A673 (cell line): ENCODE data around the gene SFXN1. TPM values are rescaled to one million over a fixed set of nuclear protein-coding genes. Genes with fewer than 3 reads are reported as not detected.
"Not testable (repeated sequence)": the region's sequence is repeated elsewhere in the genome, so short reads cannot be mapped to it uniquely, and the experiment has no call there.

ENCODE experiments used
- BruUV-seq: library from RNA; stranded (reverse); fragments of 400-500 nt; replicated peaks from 2 replicates; lab custom pipeline; 2021; lab: Mats Ljungman, UMichigan
- CTCF ChIA-PET: fragments of 300-600 bp; sonication (Branson Sonifier 250); formaldehyde crosslinking; loops from one replicate; lab custom pipeline; 2022; ENCODE audit warnings: antibody characterized with exemption; lab: Charles Lee
- POLR2A ChIA-PET: fragments of 300-600 bp; sonication (Branson Sonifier 250); formaldehyde crosslinking; loops from one replicate; lab custom pipeline; 2022; ENCODE audit warnings: antibody characterized with exemption; ENCODE audit not compliant: low non-redundant PET; lab: Charles Lee
- DNase-seq: peaks from one replicate; pipeline ENCODE4 v3.0.0-alpha.2; 2015; ENCODE audit warnings: low spot score
- H3K27ac ChIP-seq: fragments of 200-600 bp; sonication (generic); 2 replicates; pipeline ENCODE4 v1.5.1; 2016; ENCODE audit warnings: mixed run types, low read depth, mild to moderate bottlenecking, mixed read lengths, antibody characterized with exemption, low read length; ENCODE audit not compliant: poor library complexity, severe bottlenecking
- H3K27me3 ChIP-seq: fragments of 200-600 bp; sonication (generic); replicated peaks from 2 replicates; pipeline ENCODE4 v1.6.1; 2017; ENCODE audit warnings: mixed run types, low read depth, mild to moderate bottlenecking, mixed read lengths, antibody characterized with exemption, low read length; ENCODE audit not compliant: insufficient read depth, poor library complexity
- H3K36me3 ChIP-seq: fragments of 200-600 bp; sonication (generic); 2 replicates; pipeline ENCODE4 v1.6.1; 2016; ENCODE audit warnings: mixed run types, mild to moderate bottlenecking, mixed read lengths, antibody characterized with exemption, low read length; ENCODE audit not compliant: insufficient read depth, poor library complexity, severe bottlenecking
- H3K4me1 ChIP-seq: fragments of 200-600 bp; sonication (generic); 2 replicates; pipeline ENCODE4 v1.6.1; 2017; ENCODE audit warnings: mixed run types, mild to moderate bottlenecking, mixed read lengths, antibody characterized with exemption, low read length; ENCODE audit not compliant: insufficient read depth, poor library complexity, severe bottlenecking
- H3K4me3 ChIP-seq: fragments of 200-600 bp; sonication (generic); 2 replicates; pipeline ENCODE4 v1.5.1; 2016; ENCODE audit warnings: low read depth, mixed run types, mild to moderate bottlenecking, mixed read lengths, low read length; ENCODE audit not compliant: poor library complexity, severe bottlenecking
- H3K9me3 ChIP-seq: fragments of 200-600 bp; sonication (generic); 2 replicates; pipeline ENCODE4 v1.6.1; 2016; ENCODE audit warnings: mixed run types, low read depth, mild to moderate bottlenecking, mixed read lengths, antibody characterized with exemption, low read length; ENCODE audit not compliant: poor library complexity, severe bottlenecking
- EZH2 ChIP-seq: fragments of 200-600 bp; sonication (generic); IDR thresholded peaks from 2 replicates; pipeline ENCODE4 v1.6.1; 2017; ENCODE audit warnings: borderline replicate concordance, low read depth, mild to moderate bottlenecking, mixed read lengths, antibody characterized with exemption, low read length; ENCODE audit not compliant: poor library complexity, severe bottlenecking
- intact Hi-C: fragments of 100-400 bp; cut with micrococcal nuclease; formaldehyde crosslinking; loops from one replicate; pipeline ENCODE4 v1.10.0; 2022; ENCODE audit not compliant: unreplicated experiment
- total RNA-seq: library from RNA; stranded (reverse); gene quantifications from 2 replicates; pipeline ENCODE4 v1.2.3, GENCODE V29; 2021
- TF ChIP-seq, protein P1 (sequence below): fragments of 300-800, 200-600 bp; sonication (generic); conservative IDR thresholded peaks from 2 replicates; pipeline ENCODE4 v1.5.1; 2017; ENCODE audit warnings: low read depth, mild to moderate bottlenecking, antibody characterized with exemption, low read length, moderate library complexity, mixed read lengths

SFXN1 gene
- total RNA-seq, 1 experiment from 2014 or later, result 108 TPM

DNA sequence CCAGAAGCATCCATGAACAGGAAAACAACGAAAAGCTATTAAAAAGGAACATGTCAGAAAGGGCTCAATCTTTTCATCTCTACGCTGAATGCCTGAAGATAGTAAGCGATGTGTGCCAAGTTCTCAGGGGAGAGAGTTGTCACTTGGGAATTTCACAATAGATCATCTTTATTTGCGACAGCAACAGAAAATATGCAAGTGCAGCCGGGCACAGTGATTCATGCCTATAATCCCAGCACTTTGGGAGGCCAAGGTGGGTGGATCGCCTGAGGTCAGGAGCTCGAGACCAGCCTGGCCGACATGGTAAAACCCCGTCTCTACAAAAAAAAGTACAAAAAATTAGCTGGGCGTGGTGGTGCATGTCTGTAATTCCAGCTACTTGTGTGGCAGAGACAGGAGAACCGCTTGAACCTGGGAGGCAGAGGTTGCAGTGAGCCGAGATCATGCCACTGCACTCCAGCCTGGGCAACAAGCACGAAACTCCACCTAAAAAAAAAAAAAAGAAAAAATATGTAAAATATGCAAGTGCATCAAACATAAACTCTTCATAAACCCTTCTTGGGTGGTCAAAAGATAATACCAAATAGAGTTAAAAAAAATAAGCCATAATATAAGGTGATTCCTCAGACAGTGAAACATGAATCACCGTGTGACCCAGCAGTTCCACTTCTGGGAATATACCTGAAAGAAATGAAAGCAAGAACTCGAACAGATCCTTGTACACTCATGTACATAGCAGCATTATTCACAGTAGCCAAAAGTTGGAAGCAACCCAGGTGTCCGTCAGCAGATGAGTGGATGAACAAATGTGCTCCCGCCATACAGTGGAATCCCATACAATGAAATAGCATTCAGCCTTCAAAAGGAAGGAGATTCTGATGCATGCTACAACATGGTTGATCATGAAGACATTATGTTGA is 16.2 kb downstream of the SFXN1 start:
- Histone ChIP-seq H3K4me3 (no peak overlapping the region), H3K27ac (no peak overlapping the region), H3K36me3 (peaks cover 38% of the 10 kb centered on the region), H3K4me1 (peaks cover 13% of the 10 kb centered on the region), H3K27me3 (no peaks in the 10 kb centered on the region), H3K9me3 (no peaks in the 10 kb centered on the region)
- peak; percentile 61 for DNase-seq
- ChIA-PET POLR2A (no interaction called here), CTCF (interaction anchor here (0.7 kb wide), 1 partner anchor 554 kb away, joined by 4 read pairs; no protein-coding TSS in a partner anchor)
- TF ChIP-seq EZH2, result no peak
- TF ChIP-seq, protein P1, sequence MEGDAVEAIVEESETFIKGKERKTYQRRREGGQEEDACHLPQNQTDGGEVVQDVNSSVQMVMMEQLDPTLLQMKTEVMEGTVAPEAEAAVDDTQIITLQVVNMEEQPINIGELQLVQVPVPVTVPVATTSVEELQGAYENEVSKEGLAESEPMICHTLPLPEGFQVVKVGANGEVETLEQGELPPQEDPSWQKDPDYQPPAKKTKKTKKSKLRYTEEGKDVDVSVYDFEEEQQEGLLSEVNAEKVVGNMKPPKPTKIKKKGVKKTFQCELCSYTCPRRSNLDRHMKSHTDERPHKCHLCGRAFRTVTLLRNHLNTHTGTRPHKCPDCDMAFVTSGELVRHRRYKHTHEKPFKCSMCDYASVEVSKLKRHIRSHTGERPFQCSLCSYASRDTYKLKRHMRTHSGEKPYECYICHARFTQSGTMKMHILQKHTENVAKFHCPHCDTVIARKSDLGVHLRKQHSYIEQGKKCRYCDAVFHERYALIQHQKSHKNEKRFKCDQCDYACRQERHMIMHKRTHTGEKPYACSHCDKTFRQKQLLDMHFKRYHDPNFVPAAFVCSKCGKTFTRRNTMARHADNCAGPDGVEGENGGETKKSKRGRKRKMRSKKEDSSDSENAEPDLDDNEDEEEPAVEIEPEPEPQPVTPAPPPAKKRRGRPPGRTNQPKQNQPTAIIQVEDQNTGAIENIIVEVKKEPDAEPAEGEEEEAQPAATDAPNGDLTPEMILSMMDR, result no peak
- TSS peak; percentile 8 for BruUV-seq
- intact Hi-C loops, result no loop called here

DNA sequence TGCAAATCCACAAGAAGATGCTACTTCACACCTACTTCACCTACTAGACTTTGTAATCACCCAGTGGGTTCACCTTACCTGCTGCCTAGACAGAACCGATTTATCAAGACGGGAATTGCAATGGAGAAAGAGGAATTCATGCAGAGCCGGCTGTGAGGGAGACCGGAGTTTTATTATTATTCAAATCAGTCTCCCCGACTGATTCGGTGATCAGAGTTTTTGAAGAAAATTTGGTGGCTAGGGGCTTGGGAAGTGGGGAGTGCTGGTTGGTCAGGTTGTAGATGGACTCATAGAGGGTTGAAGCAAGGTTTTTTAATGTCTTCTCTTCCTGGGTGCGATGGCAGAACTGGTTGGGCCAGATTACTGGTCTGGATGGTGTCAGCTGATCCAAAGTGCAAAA is 23.4 kb downstream of the SFXN1 start:
- CTCF ChIA-PET, result no interaction called here
- Histone ChIP-seq H3K27ac (no peak overlapping the region), H3K9me3 (no peaks in the 10 kb centered on the region), H3K36me3 (peaks cover 12% of the 10 kb centered on the region), H3K27me3 (no peaks in the 10 kb centered on the region), H3K4me3 (no peak overlapping the region), H3K4me1 (peaks cover 4% of the 10 kb centered on the region)
- no peak for DNase-seq
- intact Hi-C loops, result no loop called here
- BruUV-seq, result no TSS peak
- POLR2A ChIA-PET, result no interaction called here
- TF ChIP-seq, protein P1, result no peak
- no peak for TF ChIP-seq EZH2

DNA sequence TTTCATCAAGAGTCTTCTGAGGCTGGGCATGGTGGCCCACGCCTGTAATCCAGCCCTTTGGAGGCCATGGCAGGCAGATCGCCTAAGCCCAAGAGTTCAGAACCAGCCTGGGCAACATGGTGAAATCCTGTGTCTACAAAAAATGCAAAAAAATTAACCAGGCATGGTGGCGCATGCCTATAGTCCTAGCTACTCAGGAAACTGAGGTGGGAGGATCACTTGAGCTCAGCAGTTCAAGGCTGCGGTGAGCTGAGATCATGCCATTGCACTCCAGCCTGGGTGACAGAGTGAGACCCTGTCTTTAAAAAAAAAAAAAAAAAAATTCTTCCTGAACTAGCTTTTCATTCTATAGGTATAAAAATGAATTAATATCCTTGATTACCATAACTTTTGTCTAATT is 29.3 kb downstream of the SFXN1 start:
- CTCF ChIA-PET, H3K9me3 ChIP-seq, H3K27ac ChIP-seq, POLR2A ChIA-PET, H3K4me3 ChIP-seq, intact Hi-C loops, H3K4me1 ChIP-seq, BruUV-seq, DNase-seq, H3K27me3 ChIP-seq: not testable (repeated sequence)
- peaks cover 39% of the 10 kb centered on the region for H3K36me3 ChIP-seq
